HEK293T (cell line): ENCODE measurements around the gene SORBS1.

Source experiments
- BHLHE40 ChIP-seq: fragments of 450-650 bp; IDR thresholded peaks from 2 replicates; pipeline ENCODE4 v1.6.1; 2016; ENCODE audit warnings: mild to moderate bottlenecking, moderate library complexity, borderline replicate concordance
- ELF4 ChIP-seq: fragments of 450-650 bp; IDR thresholded peaks from 2 replicates; pipeline ENCODE4 v1.6.1; 2017; ENCODE audit warnings: antibody characterized with exemption
- FOXK2 ChIP-seq: fragments of 450-650 bp; IDR thresholded peaks from 2 replicates; pipeline ENCODE4 v1.6.1; 2016; ENCODE audit warnings: mild to moderate bottlenecking
- FOXM1 ChIP-seq: fragments of 450-650 bp; IDR thresholded peaks from 2 replicates; pipeline ENCODE4 v1.6.1; 2017; ENCODE audit warnings: mild to moderate bottlenecking, borderline replicate concordance
- HDGF ChIP-seq: fragments of 450-650 bp; IDR thresholded peaks from 2 replicates; pipeline ENCODE4 v1.6.1; 2017; ENCODE audit warnings: antibody characterized with exemption, borderline replicate concordance
- NFRKB ChIP-seq: fragments of 450-650 bp; IDR thresholded peaks from 2 replicates; pipeline ENCODE4 v1.6.1; 2016; ENCODE audit warnings: mild to moderate bottlenecking, moderate library complexity
- SP1 ChIP-seq: fragments of 450-650 bp; IDR thresholded peaks from 2 replicates; pipeline ENCODE4 v1.6.1; 2017
- TARDBP ChIP-seq: fragments of 450-650 bp; IDR thresholded peaks from 2 replicates; pipeline ENCODE4 v1.6.1; 2016
- ZNF384 ChIP-seq: fragments of 450-650 bp; IDR thresholded peaks from 2 replicates; pipeline ENCODE4 v1.6.1; 2016

DNA sequence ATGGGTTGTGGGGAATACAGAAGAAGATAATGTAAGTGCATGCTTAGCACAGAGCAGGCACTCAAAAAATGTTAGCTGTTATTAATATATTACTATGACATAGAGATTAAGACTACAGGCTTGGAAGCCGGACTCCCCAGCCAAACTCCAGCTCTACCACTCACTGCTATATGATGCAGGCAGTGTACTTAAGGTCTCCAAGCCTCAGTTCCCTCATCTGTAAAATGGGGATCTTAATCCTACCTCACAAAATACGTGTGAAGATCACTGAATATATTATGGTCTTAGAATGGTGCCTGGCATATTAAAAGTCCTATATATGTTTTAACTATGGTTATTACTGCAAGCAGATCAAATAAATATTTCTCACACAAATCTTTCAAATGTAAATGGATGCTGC lies 275.6 kb downstream of the SORBS1 start:
- TF ChIP-seq TARDBP, result no peak
- TF ChIP-seq ELF4, result no peak
- no peak for TF ChIP-seq HDGF
- no peak for TF ChIP-seq SP1
- TF ChIP-seq NFRKB, result no peak
- TF ChIP-seq BHLHE40, result no peak
- no peak for TF ChIP-seq ZNF384
- no peak for TF ChIP-seq FOXM1
- TF ChIP-seq FOXK2, result no peak
